H1 (cell line): ENCODE measurements around the gene ATP5PB. TPM values are rescaled to one million over a fixed set of nuclear protein-coding genes. Genes with fewer than 3 reads are reported as not detected.

Experiments
- CTCF ChIA-PET: fragments of 300-600 bp; sonication (Branson Sonifier 250); formaldehyde crosslinking; loops from one replicate; lab custom pipeline; 2021; ENCODE audit not compliant: partially characterized antibody; lab: Charles Lee
- POLR2A ChIA-PET: fragments of 300-600 bp; sonication (Branson Sonifier 250); formaldehyde crosslinking; loops from one replicate; lab custom pipeline; 2021; ENCODE audit warnings: inconsistent platforms; ENCODE audit not compliant: partially characterized antibody; lab: Charles Lee
- DNase-seq, 2 experiments: peaks; one replicate each; pipeline versions ENCODE4 v3.0.0 to v3.0.0-alpha.2; 2010 to 2022; ENCODE audit warnings: low spot score in 2 of 2, low read depth in 1 of 2, mixed read lengths in 1 of 2
- FAIRE-seq: peaks from 2 replicates; lab custom pipeline; 2011; peaks lifted over from hg19 to GRCh38; lab: Jason Lieb, UNC
- H2AFZ ChIP-seq: 2 replicates; pipeline ENCODE4 v1.8.1; 2012; ENCODE audit warnings: low read length, inconsistent platforms
- H2AK5ac ChIP-seq: 2 replicates; pipeline ENCODE4 v1.6.1; 2013; ENCODE audit warnings: low read depth, low read length
- H2BK120ac ChIP-seq: replicated peaks from 2 replicates; pipeline ENCODE3; 2013; ENCODE audit warnings: low read depth, low read length, inconsistent platforms
- H2BK12ac ChIP-seq: 2 replicates; pipeline ENCODE4 v1.6.1; 2013; ENCODE audit warnings: low read depth, low read length
- H2BK15ac ChIP-seq: 2 replicates; pipeline ENCODE4 v1.6.1; 2013; ENCODE audit warnings: low read length
- H2BK20ac ChIP-seq: 2 replicates; pipeline ENCODE4 v1.6.1; 2013; ENCODE audit warnings: low read length
- H2BK5ac ChIP-seq: 2 replicates; pipeline ENCODE4 v1.6.1; 2013; ENCODE audit warnings: low read depth, low read length
- H3K14ac ChIP-seq: 2 replicates; pipeline ENCODE4 v1.6.1; 2013; ENCODE audit warnings: inconsistent platforms; ENCODE audit not compliant: insufficient read length
- H3K18ac ChIP-seq: 2 replicates; pipeline ENCODE4 v1.6.1; 2013; ENCODE audit warnings: low read length; ENCODE audit errors: extremely low read depth
- H3K23ac ChIP-seq: 2 replicates; pipeline ENCODE4 v1.6.1; 2013; ENCODE audit warnings: inconsistent platforms; ENCODE audit not compliant: insufficient read length
- H3K23me2 ChIP-seq: 2 replicates; pipeline ENCODE4 v1.6.1; 2013; ENCODE audit warnings: low read depth, low read length
- H3K27ac ChIP-seq: 2 replicates; pipeline ENCODE4 v1.6.1; 2011; ENCODE audit warnings: low read depth, low read length, inconsistent platforms
- H3K27me3 ChIP-seq, 4 experiments: replicated peaks in 1 of 4; 1 replicate in 1 of 4; 2 replicates in 3 of 4; pipeline versions ENCODE4 v1.6.1 to v1.8.1; 2011 to 2013; ENCODE audit warnings: low read length in 3 of 4, mild to moderate bottlenecking in 3 of 4, inconsistent platforms in 2 of 4, mixed read lengths in 2 of 4, moderate library complexity in 1 of 4; ENCODE audit not compliant: control insufficient read depth in 3 of 4, insufficient read depth in 3 of 4; ENCODE audit errors: extremely low read depth in 1 of 4
- H3K36me3 ChIP-seq, 4 experiments: 2 replicates each; pipeline versions ENCODE4 v1.6.1 to v1.8.1; 2011 to 2013; ENCODE audit warnings: mild to moderate bottlenecking in 4 of 4, low read length in 3 of 4, moderate library complexity in 2 of 4, control low read depth in 1 of 4, inconsistent platforms in 1 of 4; ENCODE audit not compliant: insufficient read depth in 4 of 4, control insufficient read depth in 2 of 4
- H3K4ac ChIP-seq: replicated peaks from 2 replicates; pipeline ENCODE3; 2013; ENCODE audit warnings: low read length, low read depth, mixed read lengths, inconsistent platforms; ENCODE audit not compliant: insufficient read length
- H3K4me1 ChIP-seq, 4 experiments: replicated peaks in 1 of 4; 1 replicate in 1 of 4; 2 replicates in 3 of 4; pipeline versions ENCODE4 v1.6.1 to v1.8.1; 2011 to 2013; ENCODE audit warnings: low read length in 3 of 4, inconsistent platforms in 2 of 4, mixed read lengths in 1 of 4; ENCODE audit not compliant: insufficient read depth in 4 of 4, control insufficient read depth in 3 of 4
- H3K4me2 ChIP-seq, 2 experiments: 2 replicates each; pipeline versions ENCODE4 v1.6.1 to v1.8.1; 2011 to 2013; ENCODE audit warnings: low read depth in 2 of 2, low read length in 2 of 2, control low read depth in 1 of 2, inconsistent platforms in 1 of 2, mild to moderate bottlenecking in 1 of 2; ENCODE audit not compliant: insufficient read depth in 1 of 2
- H3K4me3 ChIP-seq, 4 experiments: fragments of 200-600, 300-600 bp in 1 of 4; sonication (generic), shearing (Covaris generic), sonication (Bioruptor Twin) in 1 of 4; 2 replicates each; pipeline versions ENCODE4 v1.5.1 to v1.8.1; 2011 to 2016; ENCODE audit warnings: low read length in 4 of 4, low read depth in 3 of 4, control low read depth in 2 of 4, inconsistent platforms in 2 of 4, mild to moderate bottlenecking in 2 of 4, mixed read lengths in 1 of 4, moderate library complexity in 1 of 4; ENCODE audit not compliant: insufficient read depth in 2 of 4; ENCODE audit errors: extremely low read depth in 1 of 4
- H3K56ac ChIP-seq: replicated peaks from 2 replicates; pipeline ENCODE3; 2013; ENCODE audit warnings: low read depth, mild to moderate bottlenecking, mixed read lengths, low read length, inconsistent platforms; ENCODE audit not compliant: insufficient read length
- H3K79me1 ChIP-seq: 2 replicates; pipeline ENCODE4 v1.6.1; 2013; ENCODE audit warnings: low read depth, low read length, control low read depth
- H3K79me2 ChIP-seq, 2 experiments: 2 replicates each; pipeline versions ENCODE4 v1.6.1 to v1.8.1; 2012 to 2013; ENCODE audit warnings: low read length in 2 of 2, mild to moderate bottlenecking in 2 of 2, inconsistent platforms in 1 of 2; ENCODE audit not compliant: insufficient read depth in 2 of 2, control insufficient read depth in 1 of 2
- H3K9ac ChIP-seq, 4 experiments: replicated peaks in 1 of 4; 1 replicate in 1 of 4; 2 replicates in 3 of 4; pipeline versions ENCODE4 v1.6.1 to v1.8.1; 2011 to 2013; ENCODE audit warnings: low read depth in 3 of 4, low read length in 3 of 4, control low read depth in 2 of 4, mild to moderate bottlenecking in 2 of 4, moderate library complexity in 2 of 4, inconsistent platforms in 1 of 4; ENCODE audit errors: extremely low read depth in 1 of 4
- H3K9me3 ChIP-seq, 2 experiments: 2 replicates each; pipeline versions ENCODE4 v1.6.1 to v1.8.1; 2012 to 2013; ENCODE audit warnings: mild to moderate bottlenecking in 2 of 2, moderate library complexity in 2 of 2, control low read depth in 1 of 2, inconsistent platforms in 1 of 2, low read depth in 1 of 2, low read length in 1 of 2, mixed read lengths in 1 of 2; ENCODE audit not compliant: insufficient read depth in 2 of 2
- H4K20me1 ChIP-seq, 2 experiments: replicated peaks in 1 of 2; 2 replicates each; pipeline versions ENCODE3 to v1.8.1; 2011 to 2013; ENCODE audit warnings: inconsistent platforms in 2 of 2, low read length in 2 of 2, mild to moderate bottlenecking in 1 of 2; ENCODE audit not compliant: insufficient read depth in 2 of 2, control insufficient read depth in 1 of 2
- H4K5ac ChIP-seq: 2 replicates; pipeline ENCODE4 v1.6.1; 2013; ENCODE audit warnings: low read length, low read depth, mixed read lengths, inconsistent platforms; ENCODE audit not compliant: insufficient read length
- H4K8ac ChIP-seq: 2 replicates; pipeline ENCODE4 v1.8.0; 2013; ENCODE audit warnings: mild to moderate bottlenecking, moderate library complexity, low read length, inconsistent platforms; ENCODE audit not compliant: insufficient read depth; ENCODE audit errors: extremely low read depth
- H4K91ac ChIP-seq: replicated peaks from 2 replicates; pipeline ENCODE3; 2013; ENCODE audit warnings: low read length, mixed read lengths, inconsistent platforms; ENCODE audit not compliant: insufficient read length
- SIRT6 ChIP-seq: IDR thresholded peaks from one replicate; pipeline ENCODE4 v1.7.1; 2012; ENCODE audit warnings: low read length, inconsistent platforms
- WGBS, 2 experiments: shearing (Covaris generic) in 1 of 2; methylation state at CpG; one replicate each; pipeline versions ENCODE4 v1.1.6 to v1.1.7; 2013 to 2015; ENCODE audit warnings: low lambda C conversion rate in 2 of 2, mixed read lengths in 2 of 2, inconsistent platforms in 1 of 2, low coverage in 1 of 2, missing lambda C conversion rate in 1 of 2; ENCODE audit not compliant: insufficient replicate concordance in 2 of 2, insufficient coverage in 1 of 2, insufficient read length in 1 of 2; ENCODE audit errors: extremely low coverage in 1 of 2, missing lambda C conversion rate in 1 of 2; 5-methylcytosine and 5-hydroxymethylcytosine counted together
- polyA plus RNA-seq, 7 experiments: library from polyadenylated mRNA; depleted of rRNA in 3 of 7; stranded (reverse) in 5 of 7; unstranded in 2 of 7; fragments of >200 nt in 5 of 7; fragments of 200-250 nt in 2 of 7; gene quantifications; 1 replicate in 5 of 7; 2 replicates in 1 of 7; 4 replicates in 1 of 7; pipeline versions ENCODE4 v1.2.1 to v1.2.3, GENCODE V29; 2011 to 2013; ENCODE audit warnings: missing spikeins in 2 of 7, mixed read lengths in 2 of 7
- total RNA-seq: library from RNA; stranded (reverse); fragmentation: NEBNext Ultra II Directional; extraction: Animal tissue kit (Norgen Biotek cat#: 25700); gene quantifications from 2 replicates; pipeline ENCODE4 v1.2.1, GENCODE V29; 2021

Gene ATP5PB
- total and polyA plus RNA-seq, 2 of the 8 experiments (the other 6 are each of a cell fraction or from before 2014, with no cell fraction given): 232 to 262 TPM

DNA sequence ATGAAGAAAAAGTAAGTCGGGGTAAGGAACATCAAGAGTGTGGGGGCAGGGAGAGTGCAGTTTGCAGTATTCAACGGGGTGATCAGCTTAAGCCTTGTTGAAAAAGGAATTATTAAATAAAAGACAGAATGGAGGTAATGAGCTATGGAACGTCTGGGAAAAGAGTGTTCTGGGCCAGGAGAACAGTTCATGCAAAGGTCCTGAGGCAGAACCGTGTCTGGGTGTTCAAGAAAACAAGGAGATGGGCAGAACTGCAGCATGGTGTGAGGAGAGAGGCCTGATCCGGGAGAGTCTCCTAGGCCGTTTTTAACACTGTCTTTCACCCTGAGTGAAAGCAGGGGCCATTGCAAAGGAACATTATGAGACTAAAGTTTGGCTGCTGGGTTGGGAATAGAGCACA, 42.0 kb upstream of the ATP5PB start:
- Histone ChIP-seq H3K4me3 (no peak overlapping the region), H2BK120ac (no peak overlapping the region), H2BK12ac (no peak overlapping the region), H3K23ac (no peak overlapping the region), H2BK20ac (no peak overlapping the region), H3K79me1 (no peaks in the 10 kb centered on the region), H3K14ac (no peak overlapping the region), H3K4ac (no peak overlapping the region), H3K4me1 (no peaks in the 10 kb centered on the region), H3K9me3 (no peaks in the 10 kb centered on the region), H2AFZ (no peak overlapping the region), H3K79me2 (no peaks in the 10 kb centered on the region), H3K9ac (no peak overlapping the region), H4K20me1 (no peaks in the 10 kb centered on the region), H3K56ac (no peak overlapping the region), H3K27ac (no peak overlapping the region), H4K91ac (no peak overlapping the region), H2BK5ac (no peak overlapping the region), H3K4me2 (no peak overlapping the region), H4K5ac (no peak overlapping the region), H2BK15ac (no peak overlapping the region), H2AK5ac (no peak overlapping the region), H3K18ac (no peak overlapping the region), H4K8ac (no peak overlapping the region), H3K23me2 (no peaks in the 10 kb centered on the region), H3K27me3 (no peaks in the 10 kb centered on the region), H3K36me3 (no peaks in the 10 kb centered on the region)
- CTCF ChIA-PET: no interaction called here
- POLR2A ChIA-PET: interaction anchor here (0.9 kb wide), 1 partner anchor 17 kb away, joined by 3 read pairs; no protein-coding TSS in a partner anchor
- no peak for FAIRE-seq
- WGBS, 2 experiments: 77% methylated on average over 6 of the region's 6 CpGs; no CpG with 5 or more reads in 1 of the 2 experiments
- no peak for TF ChIP-seq SIRT6
- no peak for DNase-seq
